Hypothalamus (tissue), 51 donors: ENCODE results near the gene KCNT1.
"Not testable (repeated sequence)": the region's sequence is repeated elsewhere in the genome, so short reads cannot be mapped to it uniquely, and the experiment has no call there.

Experiments
- DNase-seq, 51 donors: peaks; one replicate each; lab custom pipeline; 2025; lab: John Stamatoyannopoulos, UW

KCNT1 gene

DNA sequence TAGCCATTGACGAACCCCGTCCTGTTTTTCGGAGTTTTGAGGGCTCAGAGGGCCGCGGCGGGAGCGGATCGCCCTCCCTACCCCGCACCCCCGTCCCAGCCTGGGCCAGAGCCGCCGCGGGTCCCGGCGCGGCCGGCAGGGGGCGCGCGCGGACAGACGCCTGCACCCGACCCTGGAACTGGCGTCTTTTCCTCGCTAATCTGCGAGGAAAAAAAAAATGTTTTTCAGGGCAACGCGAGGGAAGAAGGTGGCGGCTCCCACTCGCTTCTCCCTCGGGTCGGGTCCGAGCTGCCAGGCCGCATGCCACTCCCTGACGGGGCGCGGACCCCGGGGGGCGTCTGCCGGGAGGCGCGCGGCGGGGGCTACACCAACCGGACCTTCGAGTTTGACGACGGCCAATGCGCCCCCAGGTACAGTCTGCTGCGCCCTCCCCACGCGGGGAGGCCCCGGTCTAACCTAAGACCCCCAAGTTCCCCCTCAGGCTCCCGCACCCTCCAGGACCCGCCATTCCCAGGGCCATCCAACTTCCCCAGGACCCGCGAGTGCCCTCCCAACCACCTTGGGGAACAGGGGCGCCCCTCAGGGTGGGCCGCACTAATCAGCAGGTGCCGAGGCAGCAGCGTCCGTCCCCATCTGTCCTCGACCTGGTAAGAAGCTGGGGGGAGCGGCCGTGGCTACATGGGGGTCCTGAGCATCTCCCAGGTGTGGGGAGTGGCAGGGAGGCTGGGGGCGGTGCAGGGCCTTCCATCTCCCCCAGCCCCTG is at the start of gene KCNT1:
Gene KCNT1 (plus strand): TSS at position 227 of the 763 bp plus-strand sequence. CDS start 74 bp downstream, at position 301.
- DNase-seq, result peak in 23 of 51 donors; percentile 2 to 69 (median 17)

GRCh38 chr9:135655317-135655716 is 46.7 kb upstream of the KCNT1 start:
- DNase-seq, result no peak

- no peak for DNase-seq
Observed at GRCh38 chr9:135657416-135657815, 44.6 kb upstream of the KCNT1 start.

DNA sequence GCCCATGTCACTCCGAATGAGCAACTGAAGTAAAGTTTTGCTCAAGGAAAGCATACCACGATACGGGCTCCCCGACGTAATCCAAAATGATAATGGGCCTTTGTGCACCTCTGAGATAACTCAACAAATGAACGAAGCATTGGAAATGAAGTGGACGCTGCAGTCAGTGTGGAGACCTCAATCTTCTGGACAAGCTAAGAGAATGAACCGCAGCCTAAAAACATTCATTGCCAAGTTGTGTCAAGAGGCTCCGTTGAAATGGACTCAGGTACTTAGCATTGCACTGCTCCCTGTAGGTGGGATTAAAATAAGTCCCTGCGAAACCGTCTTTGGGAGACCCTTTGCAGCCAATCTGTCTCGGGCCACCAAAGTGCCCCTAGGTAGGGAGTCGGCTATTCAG is 42.7 kb upstream of the KCNT1 start:
- no peak for DNase-seq

GRCh38 chr9:135660407-135660806 is 41.6 kb upstream of the KCNT1 start:
- no peak for DNase-seq

- no peak for DNase-seq
Observed at GRCh38 chr9:135661816-135662560, 40.0 kb upstream of the KCNT1 start.

DNA sequence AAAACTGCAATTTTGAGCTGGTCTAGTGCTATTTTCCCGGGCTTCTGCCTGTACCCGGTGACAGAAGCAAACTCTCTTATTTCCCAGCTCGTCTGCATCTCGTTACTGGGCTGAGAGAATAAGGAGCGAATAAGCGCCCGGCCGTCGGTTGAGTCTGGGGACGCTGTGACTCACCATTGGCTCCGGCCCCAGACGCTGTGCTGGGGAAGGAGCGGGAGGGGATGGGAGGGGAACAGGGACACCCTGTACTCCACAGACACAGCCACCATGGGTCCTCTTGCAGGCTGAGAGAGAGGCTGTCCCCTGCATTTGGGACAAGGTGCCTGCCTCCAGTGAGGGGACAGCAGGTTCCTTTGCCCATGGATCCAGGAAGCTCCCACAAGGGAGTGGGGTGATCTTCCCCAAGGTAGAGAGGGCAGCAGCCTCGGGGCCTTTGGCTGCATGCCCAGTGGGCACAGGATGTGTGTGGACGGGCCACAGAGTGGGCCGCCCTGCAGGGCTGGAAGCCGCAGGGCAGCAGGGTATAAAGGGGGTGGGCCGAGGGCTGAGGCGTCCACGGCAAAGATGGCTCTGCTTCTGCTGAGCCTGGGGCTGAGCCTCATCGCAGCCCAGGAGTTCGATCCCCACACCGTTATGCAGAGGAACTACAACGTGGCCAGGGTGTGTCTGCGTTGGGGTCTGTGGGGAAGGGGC is 39.1 kb upstream of the KCNT1 start, which contains the start of gene LCN9:
Gene LCN9 (plus strand): TSS at position 552 of the 693 bp plus-strand sequence. CDS start 13 bp downstream, at position 565.
- DNase-seq, result peak in 27 of 51 donors; percentile 4 to 75 (median 32)

DNA sequence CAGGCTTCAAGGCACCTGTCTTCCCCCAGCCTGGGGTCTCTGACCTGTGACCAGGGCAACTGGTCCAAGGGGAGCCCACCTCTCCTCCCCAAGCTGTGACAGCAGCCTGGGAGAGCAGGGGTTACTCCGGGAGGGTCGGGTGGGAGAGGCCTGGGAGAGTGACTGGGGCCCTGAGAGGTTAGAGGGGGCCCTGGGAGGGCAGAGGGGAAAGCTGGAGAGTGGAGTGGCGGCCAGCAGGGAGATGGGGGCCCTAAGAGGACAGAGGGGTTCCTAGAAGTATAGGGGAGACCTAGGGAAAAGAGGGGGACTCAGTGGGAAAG is 38.6 kb upstream of the KCNT1 start:
- DNase-seq, result no peak

DNA sequence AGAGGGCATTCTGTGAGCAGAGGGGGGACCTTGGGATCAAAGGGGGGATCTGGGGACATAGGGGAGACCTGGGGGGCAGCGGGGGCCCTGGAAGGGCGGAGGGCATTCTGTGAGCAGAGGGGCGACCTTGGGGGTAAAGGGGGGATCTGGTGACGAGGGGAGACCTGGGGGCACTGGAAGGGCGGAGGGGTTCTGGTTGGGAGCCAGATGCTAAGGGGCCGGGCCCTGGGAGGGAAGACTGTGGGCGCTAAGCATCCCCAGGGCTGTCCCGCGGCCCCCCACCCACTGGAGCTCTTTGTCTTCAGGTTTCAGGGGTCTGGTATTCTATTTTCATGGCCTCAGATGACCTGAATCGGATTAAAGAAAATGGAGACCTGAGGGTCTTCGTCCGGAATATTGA is 38.1 kb upstream of the KCNT1 start:
- DNase-seq, result no peak

- no peak for DNase-seq
Observed at GRCh38 chr9:135664266-135664665, 37.7 kb upstream of the KCNT1 start.

DNA sequence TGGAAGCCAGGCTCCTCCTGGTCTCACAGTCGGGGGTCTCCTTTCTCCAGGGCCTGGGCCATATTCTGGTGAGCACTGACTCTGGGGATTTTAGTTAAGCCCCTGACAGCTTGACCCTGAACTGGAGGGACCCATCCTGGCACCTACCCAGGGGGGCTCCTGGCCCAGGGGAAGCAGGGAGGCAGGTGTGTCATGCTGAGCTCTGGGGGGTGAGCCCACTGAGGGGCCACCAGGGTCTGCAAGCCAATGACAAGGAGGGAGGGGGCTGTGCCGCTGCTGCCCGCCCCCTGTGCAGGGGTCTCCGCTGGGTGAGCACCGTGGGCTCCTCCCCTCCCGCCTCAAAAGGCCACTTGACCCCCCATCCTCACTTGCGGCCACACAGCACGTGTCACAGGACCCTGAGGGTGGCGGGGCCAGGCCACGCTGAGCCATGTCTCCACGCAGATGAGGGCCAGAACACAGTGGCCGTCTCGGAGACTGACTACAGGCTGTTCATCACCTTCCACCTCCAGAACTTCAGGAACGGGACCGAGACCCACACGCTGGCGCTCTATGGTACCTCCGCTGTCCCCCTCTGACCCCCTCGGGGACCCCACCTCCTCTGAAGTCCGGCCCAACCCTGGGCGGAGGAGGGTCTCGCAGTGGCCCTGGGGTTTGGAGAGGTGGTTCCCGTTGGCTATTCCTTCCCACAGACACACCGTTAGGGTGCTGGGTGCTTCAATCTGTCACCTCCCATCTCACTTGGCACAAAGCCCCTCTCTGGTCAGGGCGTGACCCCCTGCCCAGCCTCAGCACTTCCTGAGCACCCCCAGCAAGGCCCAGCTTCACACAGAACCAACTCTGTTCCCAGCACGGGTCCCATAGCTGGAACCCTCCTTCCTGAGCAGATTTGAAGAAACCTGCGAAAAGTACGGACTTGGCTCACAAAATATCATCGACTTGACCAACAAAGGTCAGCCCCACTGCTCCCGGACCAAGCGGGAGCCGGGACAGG is 36.9 kb upstream of the KCNT1 start:
- DNase-seq, result no peak

- DNase-seq, result no peak
Observed at GRCh38 chr9:135665795-135666189, 36.2 kb upstream of the KCNT1 start.

DNA sequence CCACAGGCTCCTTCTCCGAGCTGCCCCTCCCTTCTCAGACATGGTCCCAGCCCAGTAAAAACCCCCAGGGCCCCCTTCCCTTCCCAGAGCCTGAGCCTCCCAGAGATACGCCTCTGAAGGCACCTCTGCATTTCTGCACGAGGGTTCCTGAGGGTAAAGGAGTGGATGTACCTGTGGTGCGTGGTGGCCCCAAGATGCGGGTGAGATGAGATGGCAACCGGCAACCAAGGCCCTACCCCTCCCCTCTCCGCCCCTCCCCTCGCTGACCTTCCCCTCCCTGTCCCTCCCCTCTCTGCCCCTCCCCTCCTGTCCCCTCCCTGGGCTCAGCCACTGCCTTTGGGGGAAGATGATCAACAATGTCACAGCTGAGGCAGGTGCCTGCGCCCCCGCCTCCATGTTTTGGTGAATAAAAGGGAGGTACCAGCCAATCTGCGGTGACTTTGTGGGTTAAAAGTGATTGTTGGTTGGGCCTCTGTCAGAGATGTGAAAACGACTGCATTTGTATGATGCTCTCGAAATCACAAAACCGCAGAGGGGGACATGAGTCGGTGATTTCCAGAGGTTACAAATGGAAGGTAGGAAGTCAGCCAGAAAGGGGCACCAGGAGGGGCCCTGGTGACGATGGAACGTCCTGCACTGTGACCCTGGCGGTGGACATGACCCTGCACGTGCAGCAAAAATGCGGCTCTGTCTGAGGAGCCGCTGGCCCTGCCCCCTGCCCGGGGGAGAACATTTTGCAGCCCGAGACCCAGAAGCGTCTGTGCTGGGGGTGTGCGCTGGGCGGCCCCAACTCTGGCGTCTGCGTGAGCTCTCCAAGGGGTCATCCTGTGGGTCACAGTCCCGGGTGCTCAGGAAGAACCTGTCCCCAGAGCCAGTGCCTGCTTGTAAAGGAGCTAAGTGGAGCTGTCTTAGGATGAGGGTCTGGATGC is 35.2 kb upstream of the KCNT1 start:
- no peak for DNase-seq

DNA sequence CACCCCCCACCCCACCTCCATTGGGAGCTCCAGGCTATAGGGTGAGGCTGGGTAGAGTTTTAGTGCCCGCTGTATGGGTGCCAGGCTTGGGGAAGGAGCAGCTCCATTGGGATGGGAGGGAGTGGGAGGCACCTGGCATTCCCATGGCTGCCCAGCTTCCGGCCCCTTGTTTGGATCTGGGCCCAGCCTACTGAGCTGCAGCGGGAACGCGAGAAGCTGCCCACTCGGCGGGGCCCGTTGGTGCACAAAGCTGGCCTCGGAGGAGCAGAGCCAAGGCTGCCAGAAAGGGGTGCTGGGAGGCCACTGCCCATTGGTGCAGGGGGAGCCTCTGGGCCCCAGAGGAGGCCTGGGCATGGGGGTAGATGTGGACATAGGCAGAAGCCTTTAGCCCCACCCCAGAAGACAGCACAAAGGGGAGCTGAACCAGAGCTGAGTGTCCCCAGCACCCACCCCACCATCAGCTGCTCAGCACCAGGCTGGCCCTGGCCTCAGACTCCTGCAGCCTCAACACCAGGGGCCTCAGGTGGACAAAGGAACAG is 34.5 kb upstream of the KCNT1 start:
- DNase-seq, result peak in 2 of 51 donors; percentile 4 to 9

DNA sequence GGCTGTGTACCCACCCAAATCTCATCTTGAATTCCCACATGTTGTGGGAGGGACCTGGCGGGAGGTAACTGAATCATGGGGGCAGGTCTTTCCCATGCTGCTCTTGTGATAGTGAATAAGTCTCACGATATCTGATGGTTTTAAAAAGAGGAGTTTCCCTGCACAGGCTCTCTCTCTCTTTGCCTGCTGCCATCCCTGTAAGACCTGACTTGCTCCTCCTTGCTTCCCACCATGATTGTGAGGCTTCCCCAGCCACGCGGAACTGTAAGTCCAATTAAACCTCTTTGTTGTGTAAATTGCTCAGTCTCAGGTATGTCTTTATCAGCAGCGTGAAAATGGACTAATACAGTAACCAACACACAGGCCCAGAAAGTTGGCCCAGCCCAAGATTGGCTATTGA is 33.0 kb upstream of the KCNT1 start:
- not testable (repeated sequence) for DNase-seq

- no peak for DNase-seq
Observed at GRCh38 chr9:135669616-135670285, 32.2 kb upstream of the KCNT1 start.

GRCh38 chr9:135670721-135671590 is 31.0 kb upstream of the KCNT1 start:
- no peak for DNase-seq
